GM18502 (cell line): ENCODE data around the gene BEND7.
"Not testable (repeated sequence)": the region's sequence is repeated elsewhere in the genome, so short reads cannot be mapped to it uniquely, and the experiment has no call there.

ENCODE experiments used
- ATAC-seq: cut with Tn5 transposase; IDR thresholded peaks from one replicate; pipeline ENCODE4 v1.9.1; 2021; ENCODE audit warnings: mild to moderate bottlenecking; ENCODE audit not compliant: unreplicated experiment, poor library complexity

The BEND7 gene

DNA sequence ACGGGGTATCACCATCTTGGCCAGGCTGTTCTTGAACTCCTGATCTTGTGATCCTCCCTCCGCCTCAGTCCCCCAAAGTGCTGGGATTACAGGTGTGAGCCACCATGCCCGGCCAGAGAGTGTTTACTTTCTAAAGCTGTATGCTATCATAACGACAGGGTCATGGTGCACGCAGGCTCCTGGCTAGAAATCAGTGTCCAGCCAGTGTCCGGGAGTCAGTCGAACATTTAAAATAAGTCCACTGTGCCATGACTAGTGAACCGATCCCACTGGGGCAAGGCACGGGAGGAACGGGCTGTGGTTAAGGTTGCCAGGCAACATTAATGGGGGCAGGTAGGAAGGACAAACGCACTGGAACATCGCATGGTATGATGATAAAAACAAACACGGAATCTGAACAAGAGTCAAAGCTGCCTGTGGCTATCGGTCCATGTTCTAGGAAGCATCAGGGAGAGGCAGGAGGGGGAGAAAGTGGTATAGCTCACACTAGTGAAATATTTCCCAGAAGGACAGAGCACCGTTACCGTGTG, 91.7 kb downstream of the BEND7 start:
- ATAC-seq = no peak

DNA sequence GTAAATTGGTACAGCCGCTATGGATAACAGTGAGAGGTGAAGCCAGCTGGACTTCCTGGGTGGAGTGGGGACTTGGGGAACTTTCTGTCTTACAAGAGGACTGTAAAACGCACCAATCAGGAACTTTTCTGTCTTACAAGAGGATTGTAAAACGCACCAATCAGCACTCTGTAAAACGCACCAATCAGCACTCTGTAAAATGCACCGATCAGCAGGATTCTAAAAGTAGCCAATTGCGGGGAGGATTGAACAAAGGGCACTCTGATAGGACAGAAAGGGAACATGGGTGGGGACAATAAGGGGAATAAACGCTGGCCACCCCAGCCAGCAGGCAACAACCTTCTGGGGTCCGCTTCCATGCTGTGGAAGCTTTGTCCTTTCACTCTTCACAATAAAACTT, 100.9 kb downstream of the BEND7 start:
- ATAC-seq = not testable (repeated sequence)

DNA sequence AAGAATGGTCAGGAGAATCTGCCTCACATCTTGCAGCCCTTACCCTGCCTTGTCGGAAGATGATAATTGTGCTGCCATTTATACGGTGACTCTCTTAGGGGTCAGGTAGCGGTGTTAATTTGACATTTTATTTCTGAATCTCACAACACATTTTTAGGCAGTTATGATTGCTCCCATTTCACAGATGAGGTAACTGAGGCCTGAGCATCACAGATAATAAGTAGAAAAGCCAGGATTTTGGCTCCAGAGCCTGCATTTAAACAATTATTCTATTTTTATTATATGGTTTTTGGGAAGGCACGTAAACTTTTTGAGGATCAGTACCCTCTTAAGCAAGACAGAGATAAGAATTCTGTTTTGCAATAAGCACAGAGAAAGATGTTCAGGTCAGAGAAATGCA, 103.4 kb downstream of the BEND7 start:
- ATAC-seq = no peak

DNA sequence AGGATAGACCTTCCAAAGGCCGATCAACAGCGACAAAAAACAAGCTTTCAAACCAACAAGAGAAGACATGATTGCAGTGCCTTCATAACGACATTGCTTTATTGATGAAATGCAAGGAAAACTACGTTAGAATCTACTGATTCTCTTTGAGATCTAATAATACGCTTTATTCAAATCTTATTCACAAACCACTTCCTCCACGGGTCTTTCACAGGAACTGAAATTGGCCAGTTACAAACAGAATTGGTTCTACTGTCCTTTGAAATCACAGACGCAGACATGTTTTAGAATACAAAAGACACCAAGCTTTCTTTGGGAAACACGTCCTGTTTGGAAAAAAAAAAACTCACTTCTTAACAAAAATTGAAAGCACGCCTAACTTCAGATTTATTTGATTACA, 106.0 kb downstream of the BEND7 start:
- ATAC-seq = no peak

DNA sequence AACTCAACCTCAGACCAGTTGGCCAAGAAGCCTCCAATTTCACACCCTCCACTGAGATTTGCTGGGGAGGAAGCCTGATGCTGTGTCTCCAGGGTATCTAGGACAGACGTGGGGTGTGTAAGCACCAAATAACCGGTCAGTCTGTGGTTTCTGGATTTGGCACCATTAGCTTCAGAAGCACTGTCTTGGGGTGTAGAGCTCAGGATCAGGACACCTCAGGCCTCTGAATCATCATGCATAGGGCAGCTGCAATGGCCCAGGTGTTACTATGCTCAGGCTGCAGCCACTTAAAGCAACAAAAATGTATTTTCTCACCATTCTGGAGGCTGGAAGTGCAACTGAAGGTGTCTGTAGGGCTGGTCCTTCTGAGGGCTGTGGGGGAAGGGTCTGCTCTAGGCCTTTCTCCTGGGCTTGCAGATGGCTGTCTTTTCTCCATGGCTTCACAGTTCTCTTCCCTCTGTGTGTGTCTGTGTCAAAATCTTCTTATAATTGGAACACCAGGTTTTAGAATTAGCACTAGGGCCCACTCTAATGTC, 107.4 kb downstream of the BEND7 start:
- ATAC-seq = no peak

DNA sequence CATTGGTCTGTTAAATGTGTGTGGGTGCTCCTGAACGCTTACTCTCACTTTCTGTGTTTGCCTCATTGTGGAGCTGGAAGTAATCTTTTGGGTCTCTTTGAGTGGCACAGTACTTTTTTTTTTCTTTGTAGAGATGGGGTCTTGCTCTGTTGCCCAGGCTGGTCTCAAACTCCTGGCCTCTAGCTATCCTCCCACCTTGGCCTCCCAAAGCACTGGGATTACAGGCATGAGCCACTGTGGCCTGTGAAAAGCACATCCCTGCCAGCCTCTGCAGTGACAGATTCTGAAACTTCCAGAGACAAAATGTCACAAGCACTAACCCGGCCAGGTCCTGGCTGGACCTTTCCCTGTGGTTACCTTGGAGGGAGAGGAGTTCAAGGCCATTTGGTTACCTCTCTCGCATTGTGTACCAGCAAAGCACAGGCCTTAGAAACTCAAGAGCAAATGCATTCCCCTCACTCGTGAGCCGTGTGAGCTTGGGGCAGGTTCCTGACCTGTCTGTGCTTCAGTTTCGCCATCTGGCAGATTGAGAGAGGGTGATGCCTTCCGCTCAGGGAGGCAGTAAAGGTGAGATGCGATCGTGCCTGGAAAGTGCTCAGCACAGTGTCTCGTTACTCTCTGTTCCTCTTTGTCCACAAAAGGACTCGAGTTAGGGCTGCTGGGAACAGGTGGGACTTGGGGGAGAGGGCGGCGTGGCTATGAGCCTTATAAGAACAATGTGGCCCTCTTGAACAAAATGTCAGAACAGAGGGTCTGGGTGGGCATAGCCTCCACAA, 108.1 kb downstream of the BEND7 start:
- ATAC-seq = no peak

DNA sequence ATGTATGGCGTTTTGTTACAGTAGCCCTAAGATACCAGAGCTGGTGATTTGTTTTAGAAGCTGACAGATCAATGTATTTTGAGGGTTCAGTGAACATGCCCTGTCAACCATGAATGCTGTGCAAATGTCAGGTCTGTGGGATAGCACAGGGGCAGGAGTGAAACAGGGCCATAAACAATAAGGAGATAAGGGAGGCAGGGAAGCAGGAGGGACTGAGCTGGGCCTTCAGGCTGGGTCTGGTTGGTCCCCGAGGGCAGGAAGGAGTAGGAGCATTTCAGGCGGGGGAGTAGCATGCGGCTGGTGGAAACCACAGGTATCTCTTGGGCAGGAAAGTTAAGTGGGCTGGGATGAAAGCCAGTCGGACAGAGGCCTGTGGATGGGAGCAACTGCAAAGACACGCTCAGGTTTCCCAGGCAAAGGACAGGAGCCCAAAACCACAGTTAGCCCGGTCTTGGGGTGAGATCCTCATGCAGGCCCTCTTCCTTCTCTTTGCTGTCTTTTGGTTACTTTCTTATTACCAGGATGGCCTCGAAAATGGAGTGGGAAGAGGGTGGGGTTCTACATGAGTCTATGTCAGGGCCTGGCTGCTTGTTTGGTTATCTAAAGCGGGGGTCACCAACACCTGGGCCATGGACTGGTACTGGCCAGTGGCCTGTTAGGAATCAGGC, 111.2 kb downstream of the BEND7 start:
- no peak for ATAC-seq

DNA sequence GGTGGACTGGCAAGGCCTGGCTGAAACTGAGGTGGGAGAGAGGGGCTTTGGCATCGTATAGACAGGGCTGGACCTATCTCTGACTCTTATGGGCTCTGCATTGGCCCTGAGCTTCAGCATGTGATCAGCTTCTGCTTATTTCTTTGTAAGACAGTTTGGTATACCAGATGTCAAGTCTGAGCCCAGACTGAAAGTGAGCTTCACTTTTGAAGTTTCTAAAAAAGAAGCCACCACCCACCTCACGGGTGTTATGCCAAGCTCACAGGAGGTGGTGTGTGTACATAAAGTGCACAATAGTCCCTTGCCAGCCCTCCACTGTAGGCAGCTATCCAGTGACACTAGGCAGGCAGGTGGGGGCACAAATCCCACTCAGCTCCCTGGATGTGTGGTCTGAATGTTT, 112.1 kb downstream of the BEND7 start:
- ATAC-seq = no peak

DNA sequence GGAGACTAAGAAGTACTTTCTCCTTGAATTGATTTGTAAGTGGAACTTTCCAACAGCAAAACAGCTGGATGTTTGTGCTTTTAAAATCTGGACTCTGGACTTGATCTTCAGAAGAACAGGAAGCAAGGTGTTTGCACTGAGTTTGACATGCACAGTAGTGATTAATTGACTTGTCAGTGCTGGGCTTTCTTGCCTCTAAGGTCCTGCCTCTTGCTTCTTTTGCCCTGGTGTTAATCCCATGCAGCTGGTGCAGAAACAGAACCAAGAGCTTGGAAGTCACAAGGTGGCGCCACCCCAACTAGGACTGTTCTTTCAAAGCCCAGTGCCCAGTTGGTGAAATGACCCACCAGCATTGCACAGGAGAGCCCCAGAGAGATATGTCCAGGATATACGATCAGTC, 114.0 kb downstream of the BEND7 start:
- no peak for ATAC-seq

DNA sequence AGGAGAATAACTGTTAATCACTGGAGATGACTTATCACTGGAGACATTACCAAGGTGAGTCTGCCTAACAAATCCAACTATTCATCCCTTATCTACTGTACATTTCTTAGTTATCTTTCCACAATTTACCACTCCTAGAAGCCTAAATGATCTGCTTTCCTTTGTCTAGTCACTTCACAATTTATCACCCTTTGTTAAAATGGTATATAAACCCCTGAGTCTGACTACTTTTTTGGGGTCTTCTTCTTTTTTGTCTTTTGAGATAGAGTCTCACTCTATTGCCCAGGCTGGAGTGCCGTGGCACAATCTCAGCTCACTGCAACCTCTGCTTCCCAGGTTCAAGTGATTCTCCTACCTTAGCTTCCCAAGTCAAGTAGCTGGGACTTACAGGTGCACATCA, 114.7 kb downstream of the BEND7 start:
- ATAC-seq = no peak

DNA sequence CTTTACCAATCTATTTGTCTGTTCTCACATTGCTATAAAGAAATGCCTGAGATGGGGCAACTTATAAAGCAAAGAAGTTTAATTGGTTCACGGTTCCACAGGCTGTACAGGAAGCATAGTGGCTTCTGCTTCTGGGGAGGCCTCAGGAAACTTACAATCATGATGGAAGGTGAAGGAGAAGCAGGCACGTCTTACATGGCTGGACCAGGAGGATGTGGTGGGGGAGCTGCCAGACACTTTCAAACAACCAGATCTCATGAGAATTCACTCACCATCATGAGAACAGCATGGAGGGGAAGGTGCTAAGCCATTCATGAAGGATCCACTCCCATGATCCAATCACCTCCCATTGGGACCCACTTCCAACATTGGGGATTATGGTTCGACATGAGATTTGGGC, 115.9 kb downstream of the BEND7 start:
- ATAC-seq = no peak

DNA sequence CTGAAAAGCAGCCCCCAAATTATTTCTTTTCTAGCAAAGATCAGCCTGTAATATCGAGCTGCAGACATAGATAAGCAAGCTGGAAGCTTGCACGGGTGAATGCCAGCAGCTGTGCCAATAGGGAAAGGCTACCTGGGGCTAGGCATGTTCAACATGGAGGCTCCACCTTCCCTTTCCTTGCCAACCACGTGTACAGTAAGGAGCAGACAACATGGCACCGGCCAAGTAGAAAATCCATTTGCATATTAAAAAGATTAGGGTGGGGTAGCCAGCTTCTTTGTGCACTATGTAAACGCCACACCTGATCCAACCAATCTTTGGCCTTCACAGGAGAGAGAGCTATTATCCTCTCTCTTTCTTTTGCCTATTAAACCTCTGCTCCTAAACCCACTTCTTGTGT, 124.0 kb downstream of the BEND7 start:
- ATAC-seq = no peak

DNA sequence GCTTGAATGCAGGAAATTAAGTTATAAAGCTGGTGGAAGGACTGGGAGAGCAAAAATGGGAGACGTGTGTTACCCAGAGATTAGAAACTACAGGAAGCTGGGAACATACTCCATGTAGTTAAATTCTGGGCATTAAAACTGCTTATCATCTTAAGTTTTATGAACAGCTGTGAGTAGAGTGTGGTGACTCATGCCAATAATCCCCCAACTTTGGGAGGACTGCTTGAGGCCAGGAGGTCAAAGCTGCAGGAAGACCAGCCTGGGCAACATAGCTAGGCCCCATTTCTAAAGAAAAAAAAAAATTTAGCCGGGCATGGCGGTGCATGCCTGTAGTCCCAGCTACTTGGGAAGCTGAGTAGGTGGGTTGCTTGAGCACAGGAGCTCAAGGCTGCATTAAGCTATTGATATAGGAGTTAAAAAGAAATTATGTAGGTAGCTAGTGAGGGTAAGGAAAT, 124.5 kb downstream of the BEND7 start:
- ATAC-seq = no peak

DNA sequence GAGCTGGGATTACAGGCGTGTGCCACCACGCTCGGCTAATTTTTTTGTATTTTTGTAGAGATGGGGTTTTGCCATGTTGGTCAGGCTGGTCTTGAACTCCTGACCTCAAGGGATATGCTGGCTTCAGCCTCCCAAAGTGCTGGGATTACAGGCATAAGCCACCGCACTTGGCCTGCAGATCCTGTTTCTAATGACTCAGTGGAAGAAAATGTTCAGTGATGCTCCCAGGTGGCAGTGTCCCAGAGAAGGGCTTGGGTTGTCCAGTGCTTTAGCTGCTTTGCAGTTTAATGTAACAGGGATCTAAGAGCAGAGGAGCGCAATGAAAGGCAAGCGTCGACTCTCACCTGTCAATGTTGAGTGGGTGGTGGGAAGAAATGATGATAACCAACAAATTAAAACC, 125.4 kb downstream of the BEND7 start:
- not testable (repeated sequence) for ATAC-seq

DNA sequence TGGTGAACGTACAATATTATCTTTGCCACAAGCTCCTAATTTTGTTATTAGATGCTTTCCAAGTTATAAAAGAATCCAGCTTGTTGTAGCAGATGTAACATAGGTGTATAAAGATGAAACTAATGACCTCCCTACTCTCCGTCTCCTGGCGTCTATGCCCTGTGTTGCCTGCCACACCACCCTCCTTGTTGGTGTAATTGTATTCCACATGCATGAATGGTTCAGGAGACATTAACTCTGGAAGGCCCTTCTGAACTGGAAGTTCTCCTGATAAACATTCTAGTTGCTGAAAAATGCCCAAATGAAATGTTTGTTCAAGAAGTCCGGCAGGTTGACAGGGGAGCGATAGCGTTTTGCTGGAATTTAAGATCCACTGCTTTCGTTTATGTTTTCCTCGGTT, 126.8 kb downstream of the BEND7 start:
- ATAC-seq = no peak

DNA sequence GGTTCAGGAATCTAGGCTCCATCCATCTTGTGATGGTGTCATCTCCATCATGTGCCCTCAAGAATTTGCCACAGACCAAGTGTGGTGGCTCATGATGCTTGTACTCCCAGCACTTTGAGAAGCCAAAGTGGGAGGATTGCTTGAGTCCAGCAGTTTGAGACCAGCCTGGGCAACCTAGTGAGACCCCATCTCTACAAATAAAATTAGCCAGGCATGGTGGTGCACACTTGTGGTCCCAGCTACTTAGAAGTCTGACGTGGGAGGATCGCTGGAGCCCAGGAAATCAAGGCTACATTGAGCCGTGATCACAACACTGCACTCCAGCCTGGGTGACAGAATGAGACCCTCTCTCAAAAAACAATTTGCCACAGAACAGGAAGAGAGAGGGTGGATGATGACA, 127.7 kb downstream of the BEND7 start:
- ATAC-seq = no peak

DNA sequence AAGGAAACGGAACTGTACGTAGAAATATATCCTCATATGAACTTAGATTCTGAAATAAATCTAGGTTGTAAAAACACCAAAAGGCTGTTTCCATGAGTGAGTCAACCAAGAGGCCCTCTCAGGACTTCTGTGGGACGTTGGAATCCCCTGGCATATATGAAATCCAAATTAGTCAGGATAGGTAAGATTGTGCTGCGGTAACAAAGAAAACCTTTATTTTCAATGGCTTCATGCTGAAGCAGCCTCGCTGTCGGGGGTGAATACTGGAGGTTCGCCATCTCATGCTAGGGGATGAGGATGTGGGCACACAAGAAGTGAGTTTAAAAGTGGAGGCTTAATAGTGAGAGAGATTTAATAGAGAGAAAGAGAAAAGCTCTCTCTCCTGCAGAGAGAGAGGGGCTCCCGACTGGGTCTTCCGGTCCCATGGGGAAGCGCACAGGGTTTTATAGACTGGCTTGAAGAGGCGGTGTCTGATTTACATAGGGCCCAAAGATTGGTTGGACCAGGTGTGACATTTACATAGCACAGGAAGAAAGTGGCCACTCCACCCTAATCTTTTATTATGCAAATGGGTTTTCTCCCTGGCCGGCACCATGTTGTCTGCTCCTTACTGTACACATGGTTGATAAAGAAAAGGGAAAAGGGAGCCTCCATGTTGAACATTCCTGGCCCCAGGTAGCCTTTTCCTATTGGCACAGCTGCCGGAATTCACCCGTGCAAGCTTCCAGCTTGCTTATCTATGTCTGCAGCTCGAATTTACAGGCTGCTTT, 128.4 kb downstream of the BEND7 start:
- ATAC-seq = no peak

DNA sequence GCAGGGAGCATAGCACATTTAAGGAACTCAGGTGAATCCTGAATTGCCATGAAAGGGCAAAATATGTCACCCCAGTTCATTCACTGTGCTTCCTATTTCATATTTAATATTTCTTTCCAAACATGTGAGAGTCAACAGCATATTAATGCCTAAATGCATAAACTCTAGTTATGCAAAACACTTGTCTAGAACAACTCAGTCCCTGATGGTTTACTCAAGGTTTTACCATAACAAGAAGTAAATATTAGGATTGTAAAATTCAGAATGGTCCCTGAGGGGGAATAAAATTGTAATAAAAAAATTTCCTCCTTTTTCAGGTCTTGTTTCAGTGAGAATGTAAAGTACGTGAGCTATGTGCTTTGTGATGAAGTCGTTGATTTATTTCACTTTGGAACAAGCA, 129.1 kb downstream of the BEND7 start:
- no peak for ATAC-seq

DNA sequence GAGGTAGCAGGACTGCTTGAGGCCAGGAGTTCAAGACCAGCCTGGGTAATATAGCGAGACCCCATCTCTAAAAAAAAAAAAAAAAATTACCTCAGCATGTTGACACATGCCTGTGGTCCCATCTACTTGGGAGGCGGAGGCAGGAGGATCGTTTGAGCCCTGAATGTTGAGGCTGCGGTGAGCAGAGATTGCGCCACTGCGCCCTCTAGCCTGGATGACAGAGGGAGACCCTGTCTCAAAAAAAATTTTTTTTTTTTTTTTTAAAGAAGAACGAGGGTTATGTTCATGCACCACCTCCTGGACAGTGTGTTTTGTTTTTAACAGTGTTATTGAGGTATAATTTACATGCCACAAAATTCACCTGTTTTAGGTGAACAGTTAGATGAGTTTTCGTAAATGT, 129.6 kb downstream of the BEND7 start:
- ATAC-seq = no peak

DNA sequence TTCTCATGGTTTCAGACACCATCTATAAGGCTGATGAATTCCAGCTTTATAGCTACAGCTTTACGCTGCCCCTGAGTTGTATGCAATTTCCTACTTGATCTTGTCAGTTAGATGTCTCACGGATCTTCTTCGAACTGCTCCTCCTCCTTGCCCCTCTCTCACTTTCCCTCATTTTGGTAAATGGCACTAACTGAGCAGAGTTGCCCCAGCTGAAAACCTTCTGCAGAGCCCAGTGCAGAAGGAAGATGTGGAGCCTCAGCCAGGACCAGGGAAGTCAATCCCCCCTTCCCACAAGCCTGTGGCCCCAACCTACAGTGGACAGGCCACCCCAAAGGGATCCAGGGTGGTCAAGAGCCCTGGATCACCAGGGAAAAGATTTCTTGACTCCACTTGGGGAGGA, 131.8 kb downstream of the BEND7 start:
- no peak for ATAC-seq

DNA sequence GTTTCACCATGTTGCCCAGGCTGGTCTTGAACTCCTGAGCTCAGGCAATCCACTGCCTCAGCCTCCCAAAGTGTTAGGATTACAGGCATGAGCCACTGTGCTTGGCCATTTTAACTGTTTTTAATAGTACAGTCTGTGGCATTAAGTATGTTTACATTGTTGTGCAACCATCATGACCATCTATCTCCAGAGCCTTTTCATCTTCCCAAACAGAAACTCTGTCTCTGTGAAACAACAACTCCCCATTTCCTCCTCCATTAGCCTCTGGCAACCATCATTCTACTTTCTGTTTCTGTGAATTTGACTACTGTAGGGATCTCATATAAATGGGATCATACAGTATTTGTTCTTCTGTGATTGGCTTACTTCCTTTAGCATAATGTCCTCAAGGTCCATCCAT, 132.4 kb downstream of the BEND7 start:
- ATAC-seq = no peak
